Pons (tissue), 1 donor: ENCODE data around the gene TSTD2.
A peak's percentile ranks its signal among the peaks of the same experiment; 100 is the strongest.
"Not testable (repeated sequence)": the region's sequence is repeated elsewhere in the genome, so short reads cannot be mapped to it uniquely, and the experiment has no call there.

Experiments used
- DNase-seq: peaks from one replicate; pipeline ENCODE4 v3.0.0-alpha.2; 2016; ENCODE audit warnings: low spot score

Gene TSTD2

GRCh38 chr9:97586909-97587308 is 46.3 kb downstream of the TSTD2 start:
- not testable (repeated sequence) for DNase-seq

- not testable (repeated sequence) for DNase-seq
Observed at GRCh38 chr9:97584778-97585177, 48.4 kb downstream of the TSTD2 start.

- DNase-seq: not testable (repeated sequence)
Observed at GRCh38 chr9:97581590-97581989, 51.6 kb downstream of the TSTD2 start.

DNA sequence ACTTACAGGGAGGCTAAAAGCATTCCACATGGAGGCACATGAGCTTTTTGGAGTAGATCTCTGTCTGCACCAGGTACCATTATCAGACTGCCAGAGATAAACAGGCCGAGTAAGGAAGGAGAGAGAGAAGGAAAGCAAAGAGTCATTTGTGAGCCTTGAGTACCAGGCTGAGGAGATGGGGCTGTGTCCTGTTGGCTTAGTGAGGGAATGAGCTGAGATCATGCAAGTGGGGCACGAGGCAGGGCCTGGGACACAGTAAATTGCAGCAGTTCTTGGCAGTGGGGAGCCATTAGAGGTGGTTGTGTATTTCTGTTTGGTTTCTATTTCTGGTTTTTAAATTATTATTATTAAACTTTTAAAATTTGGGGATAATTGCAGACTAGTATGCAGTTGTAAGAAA is 53.3 kb downstream of the TSTD2 start:
- no peak for DNase-seq

DNA sequence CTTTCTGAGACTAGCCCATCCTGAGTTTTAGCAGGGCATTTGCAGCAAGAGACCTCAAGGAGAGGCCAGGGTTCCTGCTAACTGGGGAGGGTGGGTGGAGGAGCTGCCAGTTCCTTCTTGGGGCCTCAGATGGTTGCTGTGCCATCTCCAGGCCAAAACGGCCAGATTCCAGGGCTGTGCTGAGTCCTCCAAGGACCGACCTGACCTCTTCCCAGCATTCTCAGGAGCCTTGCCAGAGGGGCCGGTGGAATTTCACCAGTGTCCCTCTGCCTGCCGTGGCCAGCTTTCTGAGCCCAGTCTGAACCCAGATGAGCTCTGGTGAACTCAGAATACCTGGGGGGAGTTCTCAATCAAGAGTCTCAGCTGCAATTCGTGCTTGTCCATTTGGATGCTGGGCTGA is 54.3 kb downstream of the TSTD2 start:
- DNase-seq: no peak

- peak; percentile 49 for DNase-seq
Observed at GRCh38 chr9:97577051-97577450, 56.1 kb downstream of the TSTD2 start.

GRCh38 chr9:97575673-97576200 is 57.4 kb downstream of the TSTD2 start:
- no peak for DNase-seq

- not testable (repeated sequence) for DNase-seq
Observed at GRCh38 chr9:97574921-97575672, 58.1 kb downstream of the TSTD2 start.

- DNase-seq: not testable (repeated sequence)
Observed at GRCh38 chr9:97574101-97574571, 59.0 kb downstream of the TSTD2 start.

- no peak for DNase-seq
Observed at GRCh38 chr9:97573482-97574073, 59.6 kb downstream of the TSTD2 start.

DNA sequence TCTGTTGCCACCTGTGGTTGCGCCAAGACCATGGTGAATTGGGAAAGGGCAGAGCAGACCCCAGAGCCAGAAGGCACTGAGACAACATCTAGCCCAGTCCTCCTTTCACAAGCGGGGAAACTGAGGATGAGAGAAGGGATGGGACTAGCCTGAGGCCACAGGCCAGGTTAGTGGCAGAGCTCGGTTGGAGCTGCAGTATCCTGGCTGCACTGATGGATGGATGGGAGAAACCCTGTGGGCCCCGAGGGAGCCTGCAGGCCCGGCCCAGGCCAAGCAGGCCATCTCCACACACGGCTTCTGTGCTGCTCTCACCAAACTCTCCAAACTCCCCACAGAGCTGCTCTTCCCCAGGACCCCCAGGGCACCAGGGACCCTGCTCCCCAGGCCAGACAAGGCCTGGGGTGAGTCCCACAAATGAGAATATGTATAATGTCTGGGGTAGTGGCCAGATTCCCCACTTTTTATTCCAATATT is 60.2 kb downstream of the TSTD2 start:
- no peak for DNase-seq

DNA sequence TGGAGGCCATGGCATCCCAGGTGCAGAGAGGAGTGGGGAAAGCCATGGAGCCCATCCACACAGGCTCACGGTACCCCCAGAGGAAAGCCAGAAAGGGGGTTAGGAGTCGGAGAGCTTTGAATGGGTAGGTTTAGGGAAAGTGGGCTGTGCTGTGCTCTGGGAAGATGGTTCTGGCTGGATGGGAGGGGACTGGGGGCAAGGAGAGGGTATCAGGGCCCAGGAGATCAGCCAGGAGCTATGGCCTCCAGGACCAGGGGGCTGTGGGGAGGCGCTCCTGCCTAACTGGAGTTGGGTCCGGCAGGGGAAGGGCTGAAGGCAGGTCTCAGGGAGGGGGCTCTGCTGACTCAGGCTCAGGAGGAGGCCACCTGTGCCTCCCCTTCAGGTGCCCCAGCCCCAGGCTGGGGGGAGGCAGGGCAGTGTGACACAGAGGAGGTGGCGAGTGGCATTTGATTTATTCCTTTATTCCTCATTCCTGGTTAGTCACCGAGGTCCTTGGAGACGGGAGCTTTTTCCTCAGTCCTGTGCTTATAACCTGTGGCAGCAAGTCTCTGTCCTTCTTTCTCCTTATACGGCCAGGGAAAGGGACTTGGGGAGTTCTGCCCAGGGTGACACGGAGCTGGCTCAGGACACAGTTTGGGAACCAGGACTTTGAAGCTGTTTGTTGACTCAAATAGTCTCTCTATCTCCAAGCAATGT is 60.8 kb downstream of the TSTD2 start:
- DNase-seq: no peak

- DNase-seq: no peak
Observed at GRCh38 chr9:97571664-97572063, 61.5 kb downstream of the TSTD2 start.

DNA sequence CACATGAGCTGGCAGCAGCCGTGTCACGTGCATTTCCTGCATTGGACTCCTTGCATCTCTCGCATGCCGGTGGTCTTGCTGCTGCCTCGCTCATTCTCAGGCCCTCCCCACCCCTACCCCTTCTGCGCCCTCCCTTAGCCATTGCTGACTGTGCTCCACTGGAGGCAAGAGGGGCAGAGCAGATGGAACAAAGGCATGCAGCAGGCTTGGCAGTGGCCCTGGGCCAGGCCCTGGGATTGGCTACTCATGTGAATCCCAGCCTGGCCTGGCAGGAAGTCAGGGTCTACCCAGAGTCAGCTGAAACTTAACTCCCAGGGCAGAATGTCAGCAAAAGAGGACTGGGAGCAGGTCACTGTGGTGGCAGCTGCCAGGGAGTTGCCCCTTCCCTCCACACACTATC is 62.3 kb downstream of the TSTD2 start:
- peak; percentile 57 for DNase-seq

DNA sequence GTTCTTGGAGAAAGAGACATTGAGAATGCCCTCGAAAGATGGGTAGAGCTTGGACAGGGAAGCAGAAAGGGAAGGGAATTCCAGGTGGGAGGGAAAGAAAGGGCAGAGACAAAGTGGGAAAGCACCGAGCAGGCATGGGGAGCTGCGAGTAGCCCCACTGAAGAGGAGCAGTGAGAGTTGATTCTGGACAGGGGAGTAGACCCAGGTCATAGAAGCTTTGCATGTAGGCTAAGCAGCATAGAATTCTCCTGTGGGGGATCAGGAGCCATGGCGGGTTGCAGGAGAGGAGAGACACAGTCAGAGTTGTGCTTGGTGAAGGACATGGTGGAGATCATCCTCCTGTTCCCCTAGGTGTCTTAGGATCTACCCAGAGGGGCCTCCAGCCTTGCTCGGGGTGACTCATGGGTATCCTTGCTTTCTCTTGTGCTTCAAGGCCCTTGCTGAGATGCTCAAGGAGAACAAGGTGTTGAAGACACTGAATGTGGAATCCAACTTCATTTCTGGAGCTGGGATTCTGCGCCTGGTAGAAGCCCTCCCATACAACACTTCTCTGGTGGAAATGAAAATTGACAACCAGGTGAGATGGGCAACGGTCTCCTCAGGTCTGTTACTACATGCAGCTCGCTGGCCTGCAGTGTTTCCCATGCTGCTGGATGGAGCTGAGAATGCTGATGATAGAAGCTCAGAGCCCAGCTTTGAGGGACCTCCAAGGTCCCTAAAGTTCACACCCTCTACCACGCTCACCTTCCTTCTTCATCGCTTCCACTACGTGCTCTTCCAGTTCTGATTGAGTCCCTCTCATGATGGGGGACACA is 64.5 kb downstream of the TSTD2 start:
- DNase-seq: no peak

GRCh38 chr9:97567894-97568202 is 65.3 kb downstream of the TSTD2 start:
- DNase-seq: no peak

DNA sequence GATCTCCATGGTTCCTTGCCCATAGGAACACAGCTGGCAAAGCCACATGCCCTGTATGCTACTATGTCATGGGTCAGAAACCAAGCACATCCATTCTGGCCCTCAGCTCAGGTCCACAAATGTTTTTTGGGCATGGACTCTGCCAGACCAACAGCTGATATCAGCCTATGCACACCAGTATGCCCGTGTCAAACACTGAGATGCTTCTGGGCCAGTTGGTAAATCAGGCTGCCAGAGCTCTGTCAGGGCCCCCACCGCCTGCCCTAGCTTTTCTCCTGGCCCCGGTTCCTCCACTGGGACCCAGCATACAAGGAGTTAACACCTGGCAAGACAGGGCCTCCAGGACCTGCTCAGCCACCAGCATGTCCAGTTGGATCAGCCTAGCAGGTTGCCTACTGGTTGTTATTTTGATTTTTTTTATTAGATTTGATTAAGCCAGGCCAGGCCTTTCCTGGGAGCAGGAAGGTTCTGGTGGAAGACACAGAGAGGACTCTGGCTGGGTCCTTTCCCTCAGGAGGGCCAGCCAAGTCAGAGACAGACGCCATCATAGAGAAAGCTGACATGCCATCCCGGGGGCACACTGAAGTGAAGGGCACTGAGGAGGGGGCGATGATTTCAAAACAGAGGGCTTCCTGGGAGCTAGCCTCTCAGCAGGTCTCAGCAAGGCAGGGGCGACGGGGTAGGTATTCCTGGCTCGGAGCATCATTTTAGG is 65.8 kb downstream of the TSTD2 start:
- DNase-seq: no peak

DNA sequence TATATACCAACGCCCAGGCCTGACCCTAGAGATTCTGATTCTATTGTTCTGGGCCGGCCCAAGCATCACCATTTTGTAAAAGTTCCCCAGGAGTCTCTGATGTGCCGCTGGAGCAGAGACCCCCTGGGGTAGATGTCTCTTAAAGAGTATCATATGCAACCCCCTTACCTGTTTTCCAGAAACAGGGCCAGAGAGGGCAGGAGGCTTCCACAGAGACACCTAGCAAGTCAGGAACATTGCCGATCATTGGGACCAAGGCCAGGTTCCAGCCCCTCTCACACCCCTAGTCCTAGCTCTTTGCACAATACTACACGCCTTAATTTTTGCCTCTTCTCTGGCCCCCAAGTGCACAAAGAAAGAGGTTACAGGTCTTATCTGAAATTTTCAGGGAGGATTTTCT is 67.9 kb downstream of the TSTD2 start:
- DNase-seq: no peak

GRCh38 chr9:97564291-97565175 is 68.6 kb downstream of the TSTD2 start:
- peak; percentile 37 for DNase-seq

DNA sequence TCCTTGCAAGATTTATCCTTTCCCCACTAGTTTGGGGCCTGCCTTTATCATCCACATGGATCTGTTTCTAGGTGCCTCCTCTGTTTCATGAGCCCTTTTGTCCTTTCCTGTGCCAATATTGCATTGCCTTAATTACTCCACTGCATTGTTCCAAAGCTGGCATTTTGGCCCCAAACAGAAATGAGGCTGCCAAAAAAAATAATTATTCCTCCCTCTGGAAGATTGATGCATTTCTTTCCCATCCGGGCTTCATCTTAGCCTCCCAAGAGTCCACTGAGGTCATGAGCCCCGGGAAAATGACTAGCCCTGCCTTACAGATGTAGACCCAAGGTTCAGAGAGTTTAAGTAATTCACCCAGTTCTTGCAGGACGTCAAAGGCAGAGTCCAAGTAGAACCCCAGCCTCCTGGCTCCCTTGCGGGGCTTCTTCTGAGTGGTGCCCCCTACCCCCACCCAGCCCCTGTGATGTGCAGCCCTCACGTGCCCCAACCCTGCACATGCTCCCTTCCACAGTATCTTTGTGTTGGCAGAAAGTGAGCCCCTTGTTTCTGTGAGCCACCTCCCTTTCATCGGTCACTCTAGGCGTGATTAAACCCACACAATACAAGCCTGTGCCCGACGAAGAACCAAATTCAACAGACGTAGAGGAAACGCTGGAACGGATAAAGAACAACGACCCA is 69.6 kb downstream of the TSTD2 start:
- peak; percentile 21 for DNase-seq
